NCI-H1436 (cell line): ENCODE measurements around the gene ABLIM3.

Source experiments
- DNase-seq: peaks from one replicate; lab custom pipeline; 2025; lab: John Stamatoyannopoulos, UW

The ABLIM3 gene

DNA sequence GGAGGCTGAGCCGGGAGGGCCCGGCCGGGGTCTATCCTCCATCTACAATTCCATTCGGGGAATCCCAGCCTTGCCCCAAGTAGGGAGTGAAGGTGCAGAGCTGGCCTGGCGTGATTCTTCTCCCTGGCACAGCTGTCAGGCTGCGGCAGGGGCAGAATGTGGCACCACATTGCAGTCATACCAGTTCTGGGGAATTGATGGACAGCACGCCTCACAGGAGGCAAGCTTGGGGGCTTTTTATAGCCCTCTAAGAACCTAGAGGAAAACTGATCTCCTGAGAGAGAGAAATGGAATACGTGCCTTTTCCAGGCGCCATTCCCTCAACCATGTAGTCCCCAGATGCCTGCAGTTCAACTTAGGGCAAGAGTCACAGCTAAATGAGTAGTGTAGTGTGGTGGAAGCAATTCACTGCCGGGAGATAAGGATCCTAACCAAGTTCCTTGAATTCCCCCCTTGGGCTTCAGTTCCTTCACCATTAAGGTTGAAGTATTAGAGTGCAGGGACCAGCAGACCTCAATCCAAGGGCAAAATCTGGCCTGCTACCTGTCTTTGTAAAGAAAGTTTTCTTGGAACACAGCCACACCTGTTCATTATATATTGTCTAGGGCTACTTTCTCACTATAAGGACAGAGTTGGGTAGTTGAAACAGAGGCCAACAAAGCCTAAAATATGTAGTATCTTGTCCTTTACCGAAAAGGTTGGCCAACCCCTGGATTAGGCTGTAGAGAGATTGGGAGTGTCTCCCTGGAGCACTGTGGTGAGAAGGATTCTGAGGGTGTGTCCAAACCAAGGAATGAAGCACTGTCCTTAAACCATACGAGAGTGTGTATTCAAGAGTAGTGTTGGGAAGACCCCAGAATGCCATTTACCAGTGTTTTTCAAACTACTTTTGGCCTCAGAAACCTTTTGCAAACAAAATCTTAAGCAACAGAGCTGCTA, 141.0 kb downstream of the ABLIM3 start:
- no peak for DNase-seq

GRCh38 chr5:149282966-149283332, 141.7 kb downstream of the ABLIM3 start:
- DNase-seq: no peak

DNA sequence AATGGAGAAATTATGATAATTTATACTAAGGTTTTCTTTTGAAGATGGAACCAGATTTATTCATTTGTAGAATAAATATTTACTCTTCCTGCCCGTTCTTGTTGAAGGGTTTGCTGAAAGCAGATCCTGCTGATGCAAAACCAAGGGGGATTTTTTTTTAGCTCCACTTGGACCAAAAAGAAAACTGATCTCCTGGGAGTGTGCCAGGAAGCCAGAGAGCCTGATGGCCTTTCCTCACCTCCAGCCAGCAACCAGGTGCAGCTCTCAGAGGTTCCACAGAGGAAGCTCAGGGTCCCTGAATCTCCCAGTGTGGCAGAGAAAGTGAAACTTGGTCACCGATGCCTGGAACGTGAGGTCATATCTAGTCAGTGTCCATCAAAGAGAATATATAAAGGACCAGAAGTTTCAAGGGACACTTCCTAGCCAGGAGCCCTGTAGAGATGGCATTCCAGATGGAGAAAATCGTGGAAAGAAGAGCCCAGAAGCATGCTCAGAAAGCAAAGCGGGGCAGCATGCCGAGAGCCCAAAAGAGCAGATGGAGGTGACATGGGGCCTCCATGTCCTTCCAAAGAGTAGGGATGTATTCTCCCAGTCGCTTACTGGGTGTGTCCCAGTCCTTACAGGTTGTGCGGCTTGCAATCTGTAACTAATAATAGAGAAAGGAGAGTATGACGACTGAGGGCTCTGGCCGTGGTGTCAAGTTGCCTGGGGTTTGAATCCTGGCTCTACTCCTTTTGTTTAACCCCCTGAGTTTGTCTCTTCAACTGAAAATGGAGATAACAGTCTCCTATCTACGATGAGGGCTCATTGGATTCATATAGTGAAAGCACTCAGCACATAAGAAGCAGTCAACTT, 142.6 kb downstream of the ABLIM3 start:
- DNase-seq: peak; percentile 10

GRCh38 chr5:149284501-149284900, 143.2 kb downstream of the ABLIM3 start:
- no peak for DNase-seq

DNA sequence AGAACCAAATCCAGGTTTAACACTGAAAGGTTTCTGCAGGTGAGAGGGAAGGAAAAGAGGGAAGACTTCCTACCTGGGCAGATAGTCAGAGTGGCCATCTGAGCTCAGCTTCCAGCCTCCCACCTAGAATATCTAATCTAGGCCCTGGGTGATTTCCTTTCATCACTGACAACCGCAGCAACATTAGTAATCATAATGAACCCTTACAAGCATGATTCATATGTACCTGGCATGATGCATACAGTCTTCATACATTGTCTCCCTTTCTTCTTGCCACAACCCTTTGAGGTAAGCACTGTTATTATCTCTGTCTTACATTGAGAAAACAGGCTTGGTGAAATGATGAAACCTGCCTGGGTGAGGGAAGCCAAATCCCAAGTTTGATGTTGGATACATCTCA, 143.9 kb downstream of the ABLIM3 start:
- DNase-seq: no peak

GRCh38 chr5:149288436-149288835, 147.1 kb downstream of the ABLIM3 start:
- DNase-seq: no peak

DNA sequence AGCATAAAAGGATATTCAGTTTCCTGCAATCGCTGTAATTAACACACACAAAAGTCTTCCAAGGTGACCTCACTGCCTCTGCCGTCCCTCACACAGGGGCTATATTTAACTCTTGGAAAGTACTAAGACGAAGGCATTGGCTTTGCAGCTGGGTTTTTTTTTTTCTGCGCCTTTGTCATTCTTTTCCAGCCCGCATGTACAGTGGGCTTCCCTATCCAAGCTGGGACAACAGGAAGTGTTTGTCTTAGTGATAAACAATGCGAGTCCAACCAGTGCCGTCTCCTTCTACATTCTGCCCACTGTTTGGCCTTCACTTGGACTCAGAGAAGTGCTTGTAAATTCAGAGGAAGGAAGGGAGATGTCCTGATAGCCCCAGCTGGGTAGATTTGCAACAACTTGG, 148.0 kb downstream of the ABLIM3 start:
- no peak for DNase-seq

- DNase-seq: no peak
Measured at GRCh38 chr5:149294872-149295829, 153.9 kb downstream of the ABLIM3 start.

GRCh38 chr5:149297340-149298025, 156.2 kb downstream of the ABLIM3 start:
- no peak for DNase-seq

GRCh38 chr5:149298163-149298562, 156.9 kb downstream of the ABLIM3 start:
- no peak for DNase-seq

GRCh38 chr5:149298842-149299404, 157.6 kb downstream of the ABLIM3 start:
- DNase-seq: no peak

DNA sequence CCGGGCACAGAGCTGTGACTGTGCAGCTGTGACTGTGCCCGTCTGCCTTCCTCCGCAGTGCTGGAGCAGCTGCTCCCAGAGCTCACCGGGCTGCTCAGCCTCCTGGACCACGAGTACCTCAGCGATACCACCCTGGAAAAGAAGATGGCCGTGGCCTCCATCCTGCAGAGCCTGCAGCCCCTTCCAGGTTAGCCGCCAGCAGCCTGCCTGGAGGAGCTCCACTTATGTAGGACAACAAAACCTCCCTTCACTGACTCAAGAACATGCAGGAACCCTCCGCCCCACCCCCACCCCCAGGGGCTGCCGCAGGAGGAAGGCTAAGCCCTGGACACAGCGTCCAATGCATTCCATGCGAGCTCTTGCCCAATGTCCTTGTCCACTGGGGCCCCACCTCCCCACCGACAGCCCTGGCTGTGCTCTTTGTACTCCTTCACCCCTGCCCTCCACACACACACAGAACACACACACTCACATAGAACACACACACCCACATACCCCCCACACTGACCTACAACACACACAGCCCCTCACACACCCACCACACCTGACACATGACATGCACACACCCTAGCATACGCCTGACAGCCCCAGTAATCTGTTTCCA, 158.3 kb downstream of the ABLIM3 start:
- DNase-seq: no peak

DNA sequence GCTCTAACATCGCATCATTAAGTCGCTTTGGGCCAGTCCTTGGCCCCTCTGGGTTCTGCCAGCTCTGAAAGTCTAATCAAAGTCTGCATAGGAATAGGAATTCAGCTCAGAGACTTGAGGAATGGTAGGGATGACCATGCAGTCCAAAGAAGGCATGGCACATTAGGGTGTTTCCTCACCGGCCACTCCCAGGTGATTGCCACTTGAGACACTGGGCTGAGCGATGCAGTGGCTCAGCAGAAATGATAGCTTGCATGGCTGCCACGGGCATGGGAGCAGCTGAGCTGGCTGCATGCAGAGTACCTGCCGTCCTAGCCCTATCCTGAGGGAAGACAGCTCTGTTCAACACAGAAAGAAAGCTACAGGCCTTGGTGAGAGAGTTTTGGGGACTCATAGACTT, 159.1 kb downstream of the ABLIM3 start:
- no peak for DNase-seq

GRCh38 chr5:149301049-149301743, 159.9 kb downstream of the ABLIM3 start:
- DNase-seq: no peak

- no peak for DNase-seq
Measured at GRCh38 chr5:149301744-149302380, 160.6 kb downstream of the ABLIM3 start.

DNA sequence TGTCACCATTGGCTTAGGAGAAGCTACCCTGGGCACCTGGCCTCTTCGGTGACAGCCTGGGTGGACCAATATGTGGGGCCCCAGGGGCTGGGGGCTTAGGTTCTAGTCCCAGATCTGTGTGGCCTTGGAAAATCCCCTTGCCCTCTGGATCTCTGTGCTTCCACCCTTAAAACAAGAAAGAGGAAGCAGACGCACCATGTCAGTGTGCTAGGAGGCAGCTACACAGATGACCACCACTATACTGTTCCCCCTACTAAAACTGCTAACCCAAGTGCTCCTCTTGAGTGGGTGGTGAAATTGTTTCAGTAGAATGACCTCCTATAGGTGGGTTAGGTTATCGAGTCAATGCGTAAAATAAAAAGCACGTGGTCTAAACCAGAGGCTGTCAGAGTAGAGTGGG, 161.3 kb downstream of the ABLIM3 start:
- DNase-seq: no peak

GRCh38 chr5:149303210-149303609, 161.9 kb downstream of the ABLIM3 start:
- DNase-seq: no peak

GRCh38 chr5:149304195-149305078, 163.1 kb downstream of the ABLIM3 start:
- no peak for DNase-seq
